ENCODE data around the gene CLIP1. TPM values are rescaled to one million over a fixed set of nuclear protein-coding genes. Genes with fewer than 3 reads are reported as not detected.
A peak's percentile ranks its signal among the peaks of the same experiment; 100 is the strongest.
"Not testable (repeated sequence)": the region's sequence is repeated elsewhere in the genome, so short reads cannot be mapped to it uniquely, and the experiment has no call there.

CLIP1 gene
- total RNA-seq, 2 experiments from 2014 or later: 53.9 to 58.6 TPM

DNA sequence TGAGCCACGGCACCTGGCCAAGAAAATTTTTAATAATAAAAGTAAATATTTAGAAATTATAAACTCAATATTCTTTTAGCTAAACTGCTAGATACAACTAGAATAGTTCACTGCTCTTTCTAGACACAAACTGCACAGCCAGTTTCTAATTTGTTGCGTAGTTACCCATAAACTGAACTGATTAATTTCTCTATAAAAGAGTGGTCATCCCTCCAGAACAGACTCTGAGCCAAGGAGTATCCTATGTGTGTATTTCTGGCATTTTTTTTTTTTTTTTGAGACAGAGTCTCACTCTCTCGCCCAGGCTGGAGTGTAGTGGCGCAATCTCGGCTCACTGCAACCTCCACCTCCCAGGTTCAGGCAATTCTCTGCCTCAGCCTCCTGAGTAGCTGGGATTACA lies 45.7 kb downstream of the CLIP1 start:
- H3K4me3 Mint-ChIP-seq; H3K27ac Mint-ChIP-seq; ATAC-seq; intact Hi-C loops (cut with DNase I, micrococcal nuclease); DNase-seq; H3K27me3 Mint-ChIP-seq; POLR2A ChIA-PET; H3K4me1 Mint-ChIP-seq; H3K9me3 Mint-ChIP-seq (ENCODE audit: low read depth): not testable (repeated sequence)
- CTCF ChIA-PET: interaction anchor here (0.6 to 1.2 kb wide), 3 partner anchors 23 to 758 kb away, joined by 3 to 4 read pairs (median 4); no protein-coding TSS in a partner anchor
- peaks cover 17% of the 10 kb centered on the region for H3K36me3 Mint-ChIP-seq (ENCODE audit: low read depth)

DNA sequence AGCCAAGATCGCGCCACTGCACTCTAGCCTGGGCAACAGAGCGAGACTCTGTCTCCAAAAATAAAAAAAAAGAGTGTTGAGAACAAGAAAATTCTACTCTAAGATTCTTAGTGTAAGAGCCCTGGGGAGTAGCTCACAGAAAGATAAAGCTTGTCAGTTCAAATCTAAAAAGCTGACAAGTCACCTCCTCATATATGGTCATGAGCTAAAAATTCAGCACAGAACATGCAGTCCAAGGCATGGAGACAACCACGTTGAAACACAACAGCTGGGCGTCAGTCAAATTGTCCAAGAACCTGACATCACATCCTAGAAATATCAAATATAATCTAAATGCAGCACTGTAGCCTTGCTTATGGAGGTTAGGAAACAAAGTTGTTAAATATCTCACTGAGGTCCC lies 47.8 kb downstream of the CLIP1 start:
- H3K9me3 Mint-ChIP-seq (ENCODE audit: low read depth): no peaks in the 10 kb centered on the region
- intact Hi-C loops (cut with DNase I, micrococcal nuclease): no loop called here
- POLR2A ChIA-PET: interaction anchor here (0.6 kb wide), 1 partner anchor 668 kb away, joined by 5 read pairs; no protein-coding TSS in a partner anchor
- no peaks in the 10 kb centered on the region for H3K27me3 Mint-ChIP-seq
- H3K27ac Mint-ChIP-seq: no peak overlapping the region
- CTCF ChIA-PET: interaction anchor here (1.5 to 1.9 kb wide), 2 partner anchors 19 to 38 kb away, joined by 6 to 10 read pairs; no protein-coding TSS in a partner anchor
- no peak for ATAC-seq
- no peak overlapping the region for H3K4me3 Mint-ChIP-seq
- peaks cover 10% of the 10 kb centered on the region for H3K4me1 Mint-ChIP-seq
- no peak for DNase-seq
- H3K36me3 Mint-ChIP-seq (ENCODE audit: low read depth): peaks cover 25% of the 10 kb centered on the region

DNA sequence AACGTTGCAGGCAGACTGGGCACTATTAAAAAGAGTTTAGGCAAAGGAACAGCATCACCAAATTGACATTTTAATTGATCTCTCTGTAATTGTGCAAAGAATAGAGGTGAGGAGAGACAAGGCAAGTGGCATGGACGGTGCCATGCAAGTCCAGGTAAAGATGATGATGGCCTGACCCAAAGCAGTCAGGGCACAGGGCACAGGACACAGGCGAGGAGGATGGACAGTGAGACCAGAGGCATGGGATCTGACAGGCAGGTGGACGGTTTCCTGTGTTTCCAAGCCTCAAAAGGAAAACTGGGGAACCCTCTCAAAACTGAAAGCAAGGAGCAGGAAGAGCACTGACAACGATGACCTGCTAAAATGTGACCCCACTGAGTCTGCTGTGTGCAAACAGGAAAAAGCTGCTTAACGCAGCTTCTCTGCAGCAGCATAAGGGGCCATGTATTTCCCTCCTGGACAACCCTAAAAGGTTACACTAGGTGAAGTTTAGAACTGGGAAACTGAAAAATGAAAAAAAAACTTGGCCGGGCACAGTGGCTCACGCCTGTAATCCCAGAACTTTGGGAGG lies 50.9 kb downstream of the CLIP1 start:
- H3K27ac Mint-ChIP-seq: no peak overlapping the region
- ChIA-PET POLR2A (interaction anchor here (0.6 kb wide), 1 partner anchor 322 kb away, joined by 3 read pairs; no protein-coding TSS in a partner anchor), CTCF (interaction anchor here (0.5 to 1.0 kb wide), 4 partner anchors 28 to 171 kb away, joined by 3 to 5 read pairs (median 3); no protein-coding TSS in a partner anchor)
- H3K9me3 Mint-ChIP-seq (ENCODE audit: low read depth): no peaks in the 10 kb centered on the region
- no peak overlapping the region for H3K4me3 Mint-ChIP-seq
- DNase-seq: no peak
- H3K27me3 Mint-ChIP-seq: no peaks in the 10 kb centered on the region
- peaks cover 23% of the 10 kb centered on the region for H3K4me1 Mint-ChIP-seq
- peaks cover 16% of the 10 kb centered on the region for H3K36me3 Mint-ChIP-seq (ENCODE audit: low read depth)
- intact Hi-C loops (cut with DNase I, micrococcal nuclease): no loop called here
- no peak for ATAC-seq

DNA sequence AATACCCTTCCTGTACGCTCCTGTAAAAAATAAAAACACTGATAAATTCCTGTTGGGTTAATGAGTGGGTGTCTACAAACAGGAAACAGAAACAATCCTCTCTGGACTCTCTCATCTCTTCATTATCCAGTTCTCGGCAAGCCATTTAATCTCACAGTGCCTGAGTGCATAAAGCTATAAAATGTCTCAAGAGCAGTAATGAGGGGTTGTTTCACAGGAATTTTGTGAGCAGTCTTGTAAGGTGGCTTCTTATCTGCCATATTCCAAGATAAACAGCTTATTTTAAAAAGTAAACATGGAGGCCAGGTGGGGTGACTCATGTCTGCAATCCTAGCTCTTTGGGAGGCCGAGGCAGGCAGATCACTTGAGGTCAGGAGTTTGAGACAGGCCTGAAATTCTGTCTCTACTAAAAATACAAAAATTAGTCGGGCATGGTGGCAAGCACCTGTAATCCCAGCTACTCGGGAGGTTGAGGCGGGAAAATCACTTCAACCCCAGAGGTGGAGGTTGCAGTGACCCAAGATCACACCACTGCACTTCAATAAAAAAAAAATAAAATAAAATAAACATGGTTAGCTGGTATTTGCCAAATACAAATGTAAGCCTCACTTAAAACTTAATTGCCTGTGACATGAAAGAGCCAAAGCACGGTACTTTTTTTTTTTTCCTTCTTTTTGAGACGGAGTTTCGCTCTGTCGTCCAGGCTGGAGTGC lies 54.0 kb downstream of the CLIP1 start:
- intact Hi-C loops (cut with DNase I, micrococcal nuclease): no loop called here
- Mint-ChIP-seq H3K27ac (peak overlapping the region; percentile 25), H3K27me3 (no peaks in the 10 kb centered on the region), H3K4me3 (no peak overlapping the region), H3K9me3 (ENCODE audit: low read depth) (no peaks in the 10 kb centered on the region), H3K36me3 (ENCODE audit: low read depth) (peaks cover 23% of the 10 kb centered on the region), H3K4me1 (peaks cover 26% of the 10 kb centered on the region)
- no peak for ATAC-seq
- ChIA-PET POLR2A (interaction anchor here (0.6 kb wide), 1 partner anchor 47 kb away, joined by 5 read pairs; no protein-coding TSS in a partner anchor), CTCF (interaction anchor here (0.6 to 4.3 kb wide), 3 partner anchors 13 to 104 kb away, joined by 3 to 30 read pairs (median 5); no protein-coding TSS in a partner anchor)
- no peak for DNase-seq

DNA sequence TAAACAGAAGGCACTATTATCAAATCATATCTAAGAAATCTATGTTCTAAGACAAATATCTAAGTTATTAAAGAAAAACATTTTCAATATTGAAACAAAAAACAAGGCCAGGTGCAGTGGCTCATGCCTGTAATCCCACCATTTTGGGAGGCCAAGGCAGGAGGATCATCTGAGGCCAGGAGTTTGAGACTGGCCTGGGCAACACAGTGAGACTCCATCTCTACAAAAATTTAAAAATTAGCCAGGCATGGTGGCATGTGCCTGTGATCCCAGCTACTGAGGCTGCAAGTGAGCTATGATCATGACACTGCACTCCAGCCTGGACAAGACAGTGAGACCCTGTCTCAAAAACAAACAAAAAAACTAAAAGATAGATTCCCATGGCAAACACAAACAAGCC lies 54.8 kb downstream of the CLIP1 start:
- CTCF ChIA-PET: interaction anchor here (1.5 to 4.3 kb wide), 2 partner anchors 12 to 105 kb away, joined by 5 to 30 read pairs; no protein-coding TSS in a partner anchor
- Mint-ChIP-seq H3K27ac (peak overlapping the region; percentile 86), H3K4me1 (peaks cover 24% of the 10 kb centered on the region), H3K36me3 (ENCODE audit: low read depth) (peaks cover 23% of the 10 kb centered on the region)
- H3K4me3 Mint-ChIP-seq; intact Hi-C loops (cut with DNase I, micrococcal nuclease); ATAC-seq; DNase-seq; H3K27me3 Mint-ChIP-seq; H3K9me3 Mint-ChIP-seq (ENCODE audit: low read depth); POLR2A ChIA-PET: not testable (repeated sequence)

DNA sequence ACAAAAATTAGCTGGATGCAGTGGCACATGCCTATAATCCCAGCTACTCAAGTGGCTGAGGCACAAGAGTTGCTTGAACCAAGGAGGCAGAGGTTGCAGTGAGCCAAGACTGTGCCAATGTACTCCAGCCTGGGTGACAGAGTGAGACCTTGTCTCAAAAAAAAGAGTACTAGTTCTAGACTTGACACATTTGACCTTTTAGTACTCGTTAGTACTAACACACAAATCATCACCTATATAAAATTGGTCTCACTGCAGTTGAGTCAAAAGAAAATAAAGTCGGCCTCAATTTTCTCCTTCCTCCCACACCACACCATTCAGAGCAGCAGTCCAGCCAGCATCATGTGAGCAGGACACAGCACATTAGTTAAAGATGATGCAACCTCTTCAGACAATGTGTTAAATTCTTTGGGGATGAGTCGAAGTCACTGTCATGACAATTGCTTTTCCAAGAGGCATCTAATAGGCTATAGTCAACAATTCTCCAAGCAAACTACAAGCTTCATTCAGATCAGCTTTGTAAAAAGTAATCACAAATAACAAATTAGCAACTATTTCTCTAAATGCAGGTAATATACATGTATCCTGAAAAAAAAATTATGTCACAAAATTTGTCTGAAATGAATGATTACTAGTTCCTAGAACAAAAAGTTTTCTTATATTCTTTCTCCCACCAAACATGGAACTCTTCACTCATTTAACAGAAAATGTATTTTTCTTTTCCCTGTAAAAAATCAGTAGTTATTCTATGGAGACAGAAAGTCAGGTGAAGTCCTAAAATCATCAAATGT lies 55.6 kb downstream of the CLIP1 start:
- H3K27ac Mint-ChIP-seq: peak overlapping the region; percentile 86
- H3K27me3 Mint-ChIP-seq: no peaks in the 10 kb centered on the region
- peak; percentile 89 for ATAC-seq

DNA sequence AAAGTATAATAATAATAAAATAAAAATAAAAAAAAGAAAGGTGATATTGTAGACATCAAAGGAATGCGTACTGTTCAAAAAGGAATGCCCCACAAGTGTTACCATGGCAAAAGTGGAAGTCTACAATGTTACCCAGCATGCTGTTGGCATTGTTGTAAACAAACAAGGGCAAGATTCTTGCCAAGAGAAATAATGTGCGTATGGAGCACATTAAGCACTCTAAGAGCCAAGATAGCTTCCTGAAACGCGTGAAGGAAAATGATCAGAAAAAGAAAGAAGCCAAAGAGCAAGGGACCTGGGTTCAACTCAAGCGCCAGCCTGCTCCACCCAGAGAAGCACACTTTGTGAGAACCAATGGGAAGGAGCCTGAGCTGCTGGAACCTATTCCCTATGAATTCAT lies 57.2 kb downstream of the CLIP1 start:
- DNase-seq; ATAC-seq; H3K4me3 Mint-ChIP-seq; intact Hi-C loops (cut with DNase I, micrococcal nuclease); H3K27me3 Mint-ChIP-seq; POLR2A ChIA-PET; H3K9me3 Mint-ChIP-seq (ENCODE audit: low read depth): not testable (repeated sequence)
- Mint-ChIP-seq H3K4me1 (peaks cover 16% of the 10 kb centered on the region), H3K36me3 (ENCODE audit: low read depth) (peaks cover 22% of the 10 kb centered on the region), H3K27ac (peak overlapping the region; percentile 13)
- CTCF ChIA-PET: interaction anchor here (4.3 kb wide), 1 partner anchor 10 kb away, joined by 30 read pairs; no protein-coding TSS in a partner anchor

More for the DNA sequence above, 55.6 kb downstream of the CLIP1 start:
- intact Hi-C loops (cut with DNase I, micrococcal nuclease): no loop called here
- ChIA-PET POLR2A (no interaction called here), CTCF (interaction anchor here (4.3 kb wide), 1 partner anchor 12 kb away, joined by 30 read pairs; no protein-coding TSS in a partner anchor)
- no peak overlapping the region for H3K4me3 Mint-ChIP-seq
- H3K36me3 Mint-ChIP-seq (ENCODE audit: low read depth): peaks cover 21% of the 10 kb centered on the region
- H3K9me3 Mint-ChIP-seq (ENCODE audit: low read depth): no peaks in the 10 kb centered on the region
- peak; percentile 39 for DNase-seq
- H3K4me1 Mint-ChIP-seq: peaks cover 22% of the 10 kb centered on the region

DNA sequence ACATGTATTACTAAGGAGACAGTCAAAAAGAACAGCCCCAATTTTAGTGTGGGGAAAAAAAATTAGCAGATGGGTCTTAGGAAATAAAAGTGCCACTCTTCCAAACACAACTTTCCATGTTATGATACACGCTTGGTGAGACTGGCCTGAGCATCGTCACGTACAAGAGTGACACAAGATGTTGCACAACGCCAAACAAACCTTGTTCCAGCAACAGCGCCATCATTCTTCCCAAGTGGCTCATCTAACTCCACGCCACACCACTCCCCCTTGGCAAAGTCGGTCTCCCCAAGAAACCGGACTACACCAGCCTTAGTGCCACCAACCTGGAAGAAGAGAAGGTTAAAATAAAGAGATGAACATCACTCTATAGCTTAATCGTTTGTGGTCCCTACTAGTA lies 58.7 kb downstream of the CLIP1 start:
- no peaks in the 10 kb centered on the region for H3K9me3 Mint-ChIP-seq (ENCODE audit: low read depth)
- H3K4me3 Mint-ChIP-seq: no peak overlapping the region
- ChIA-PET POLR2A (no interaction called here), CTCF (interaction anchor here (0.9 to 1.4 kb wide), 2 partner anchors 24 to 36 kb away, joined by 3 read pairs; no protein-coding TSS in a partner anchor)
- no peaks in the 10 kb centered on the region for H3K27me3 Mint-ChIP-seq
- ATAC-seq (no peak), DNase-seq (no peak)
- no peak overlapping the region for H3K27ac Mint-ChIP-seq
- peaks cover 16% of the 10 kb centered on the region for H3K4me1 Mint-ChIP-seq
- H3K36me3 Mint-ChIP-seq (ENCODE audit: low read depth): peaks cover 20% of the 10 kb centered on the region
- intact Hi-C loops (cut with DNase I, micrococcal nuclease): no loop called here

DNA sequence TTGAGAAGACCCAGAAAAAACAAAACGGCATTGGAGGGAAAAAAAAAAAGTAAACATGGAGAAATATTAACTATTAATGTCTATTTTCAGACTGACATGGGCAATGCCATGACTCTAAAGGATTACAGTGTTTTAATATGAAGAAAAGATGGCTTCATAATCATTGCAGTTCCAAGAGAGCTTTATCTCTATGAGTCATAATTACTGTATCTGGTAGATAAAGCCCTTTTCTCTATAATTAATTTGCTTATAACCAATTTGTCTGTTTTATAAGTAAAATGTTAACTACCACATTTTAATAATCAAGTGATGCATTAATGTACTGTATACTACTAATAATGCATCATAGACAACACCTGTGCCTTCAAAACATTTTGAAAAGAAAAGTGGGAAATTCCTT lies 59.7 kb downstream of the CLIP1 start:
- H3K4me3 Mint-ChIP-seq: no peak overlapping the region
- no peak for ATAC-seq
- no peak for DNase-seq
- no peaks in the 10 kb centered on the region for H3K27me3 Mint-ChIP-seq
- H3K27ac Mint-ChIP-seq: no peak overlapping the region
- ChIA-PET POLR2A (no interaction called here), CTCF (interaction anchor here (1.4 kb wide), 1 partner anchor 25 kb away, joined by 3 read pairs; no protein-coding TSS in a partner anchor)
- H3K36me3 Mint-ChIP-seq (ENCODE audit: low read depth): peaks cover 20% of the 10 kb centered on the region
- no peaks in the 10 kb centered on the region for H3K9me3 Mint-ChIP-seq (ENCODE audit: low read depth)
- intact Hi-C loops (cut with DNase I, micrococcal nuclease): no loop called here
- H3K4me1 Mint-ChIP-seq: peaks cover 11% of the 10 kb centered on the region

DNA sequence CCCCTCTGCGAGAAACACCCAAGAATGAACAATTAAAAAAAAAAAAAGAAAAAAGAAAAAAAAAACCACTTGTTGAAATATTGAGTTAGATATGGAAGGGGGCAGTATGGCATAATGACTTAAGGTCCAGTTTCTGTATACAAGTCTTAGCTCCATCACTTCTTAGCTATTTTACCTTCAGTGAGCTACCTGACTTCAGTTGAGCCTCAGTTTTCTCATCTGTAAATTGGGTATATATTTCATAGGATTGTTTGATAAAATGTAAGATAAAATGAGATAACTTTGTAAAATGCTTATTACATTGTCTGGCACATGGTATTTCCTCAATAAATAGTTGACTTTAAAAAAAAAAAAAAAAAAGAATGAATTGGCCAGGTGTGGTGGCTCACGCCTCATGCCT lies 64.1 kb downstream of the CLIP1 start:
- POLR2A ChIA-PET; DNase-seq; intact Hi-C loops (cut with DNase I, micrococcal nuclease); ATAC-seq; H3K4me1 Mint-ChIP-seq; H3K27ac Mint-ChIP-seq; H3K9me3 Mint-ChIP-seq (ENCODE audit: low read depth); H3K4me3 Mint-ChIP-seq; H3K27me3 Mint-ChIP-seq: not testable (repeated sequence)
- peaks cover 31% of the 10 kb centered on the region for H3K36me3 Mint-ChIP-seq (ENCODE audit: low read depth)
- CTCF ChIA-PET: interaction anchor here (0.7 to 1.8 kb wide), 3 partner anchors 31 to 452 kb away, joined by 3 to 7 read pairs (median 4); no protein-coding TSS in a partner anchor

DNA sequence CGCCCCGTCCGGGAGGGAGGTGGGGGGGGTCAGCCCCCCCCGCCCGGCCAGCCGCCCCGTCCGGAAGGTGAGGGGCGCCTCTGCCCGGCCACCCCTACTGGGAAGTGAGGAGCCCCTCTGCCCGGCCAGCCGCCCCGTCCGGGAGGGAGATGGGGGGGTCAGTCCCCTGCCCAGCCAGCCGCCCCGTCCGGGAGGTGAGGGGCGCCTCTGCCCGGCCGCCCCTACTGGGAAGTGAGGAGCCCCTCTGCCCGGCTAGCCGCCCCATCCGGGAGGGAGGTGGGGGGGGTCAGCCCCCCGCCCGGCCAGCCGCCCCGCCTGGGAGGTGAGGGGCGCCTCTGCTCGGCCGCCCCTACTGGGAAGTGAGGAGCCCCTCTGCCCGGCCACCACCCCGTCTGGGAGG lies 64.9 kb downstream of the CLIP1 start:
- H3K4me1 Mint-ChIP-seq; H3K4me3 Mint-ChIP-seq; DNase-seq; H3K9me3 Mint-ChIP-seq (ENCODE audit: low read depth); H3K27ac Mint-ChIP-seq; ATAC-seq; POLR2A ChIA-PET; H3K27me3 Mint-ChIP-seq: not testable (repeated sequence)
- peaks cover 32% of the 10 kb centered on the region for H3K36me3 Mint-ChIP-seq (ENCODE audit: low read depth)
- intact Hi-C loops (cut with DNase I, micrococcal nuclease): loop anchor here in 1 of 2 experiments (2.0 kb wide), 1 partner anchor 227 kb away; no protein-coding TSS in a partner anchor
- CTCF ChIA-PET: interaction anchor here (1.8 kb wide), 1 partner anchor 30 kb away, joined by 7 read pairs; no protein-coding TSS in a partner anchor

All from activated CD4-positive, alpha-beta T cell treated with anti-CD3 and anti-CD28 coated beads for 36 hours (primary cell).